ENCODE data around the gene EFNA2. TPM values are rescaled to one million over a fixed set of nuclear protein-coding genes. Genes with fewer than 3 reads are reported as not detected.

The EFNA2 gene
- total RNA-seq, 1 experiment from 2014 or later = 14.3 TPM

DNA sequence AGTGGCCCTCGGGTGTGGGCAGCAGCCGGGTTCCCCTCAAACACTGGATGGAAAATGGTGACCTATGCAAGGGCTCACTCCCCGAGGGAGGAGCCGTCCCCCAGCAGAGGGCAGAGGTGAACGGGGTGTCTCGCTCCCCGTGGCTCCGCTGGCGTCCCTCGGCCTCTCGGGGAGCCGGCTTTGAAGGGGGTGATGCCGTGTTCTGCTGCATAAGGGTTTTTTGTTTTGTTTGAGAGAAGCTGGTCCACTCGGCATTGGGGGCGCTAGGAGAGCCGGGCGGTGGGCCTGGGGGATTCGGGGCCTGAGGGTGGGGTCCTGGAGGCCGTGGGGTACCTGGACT lies 4.0 kb downstream of the EFNA2 start:
- no peaks in the 10 kb centered on the region for H4K20me1 ChIP-seq (ENCODE audit: control insufficient read depth, insufficient read depth, insufficient read length)
- H3K18ac ChIP-seq (ENCODE audit: insufficient read length, low read depth, low read length) = no peak overlapping the region
- no peak overlapping the region for H3K14ac ChIP-seq (ENCODE audit: insufficient read depth, low read length)
- H3K23ac ChIP-seq (ENCODE audit: insufficient read length, low read depth, low read length) = no peak overlapping the region
- H3K4me2 ChIP-seq (ENCODE audit: insufficient read depth, insufficient read length, low read length) = no peak overlapping the region
- no peak for DNase-seq
- H2AFZ ChIP-seq (ENCODE audit: low read length) = no peak overlapping the region
- no peaks in the 10 kb centered on the region for H3K9me3 Mint-ChIP-seq
- peaks cover 4% of the 10 kb centered on the region for H3K23me2 ChIP-seq (ENCODE audit: insufficient read length, low read depth, low read length, poor library complexity, severe bottlenecking)
- H3T11ph ChIP-seq (ENCODE audit: low read length) = no peak overlapping the region
- no peak overlapping the region for H3K9ac ChIP-seq (ENCODE audit: extremely low read depth, insufficient read length, low read length)
- H2BK12ac ChIP-seq (ENCODE audit: insufficient read length, low read depth, low read length) = no peak overlapping the region
- no peak overlapping the region for H2BK120ac ChIP-seq (ENCODE audit: low read depth, low read length, poor library complexity, severe bottlenecking)
- H3K27ac ChIP-seq (ENCODE audit: insufficient read length, low read depth, low read length) = no peak overlapping the region
- H3K79me1 ChIP-seq (ENCODE audit: insufficient read depth, low read depth, low read length, poor library complexity, severe bottlenecking) = no peaks in the 10 kb centered on the region
- peaks cover 13% of the 10 kb centered on the region for H3K27me3 Mint-ChIP-seq (ENCODE audit: low read depth)
- H4K5ac ChIP-seq (ENCODE audit: insufficient read length, low read depth, low read length) = no peak overlapping the region
- H3K36me3 Mint-ChIP-seq (ENCODE audit: insufficient read depth in 1 of 3, low read depth in 3 of 3) = no peaks in the 10 kb centered on the region
- H3K4me1 ChIP-seq (ENCODE audit: insufficient read depth, low read length) = no peaks in the 10 kb centered on the region
- no peak overlapping the region for H3K27ac Mint-ChIP-seq
- H3K4ac ChIP-seq (ENCODE audit: low read depth, low read length) = no peak overlapping the region
- H3K27me3 ChIP-seq (ENCODE audit: insufficient read depth, low read length) = no peaks in the 10 kb centered on the region
- H3K56ac ChIP-seq (ENCODE audit: insufficient read length, low read depth, low read length) = no peak overlapping the region
- H3K79me2 ChIP-seq (ENCODE audit: insufficient read depth, low read length) = peaks cover 2% of the 10 kb centered on the region; the same call in 1 of the 2 replicates
- TF ChIP-seq CTCF (conservative IDR thresholded peaks at IDR 0.05) = no peak
- H2BK15ac ChIP-seq (ENCODE audit: low read depth, low read length) = no peak overlapping the region
- H3K9me3 ChIP-seq (ENCODE audit: control insufficient read depth, low read depth, low read length) = no peaks in the 10 kb centered on the region
- peaks cover 2 to 17% of the 10 kb centered on the region in 2 experiments; a peak in 3 of 4 replicates for H3K4me1 Mint-ChIP-seq
- no CpG with 5 or more reads among the region's 19 CpGs for WGBS (ENCODE audit: extremely low coverage, insufficient read length, low lambda C conversion rate)
- H4K8ac ChIP-seq (replicated peaks; ENCODE audit: insufficient read length, low read depth, low read length) = no peak overlapping the region
- no peak overlapping the region for H2BK5ac ChIP-seq (ENCODE audit: insufficient read length, low read length)
- no peak overlapping the region for H4K91ac ChIP-seq (ENCODE audit: insufficient read length, low read depth, low read length)
- no peak overlapping the region for H2AK5ac ChIP-seq (ENCODE audit: insufficient read length, low read length)
- H3K4me3 Mint-ChIP-seq = no peak overlapping the region
- H2BK20ac ChIP-seq (ENCODE audit: low read depth, low read length, poor library complexity, severe bottlenecking) = no peak overlapping the region
